GM19468 (cell line): ENCODE data around the gene DOCK2.
A peak's percentile ranks its signal among the peaks of the same experiment; 100 is the strongest.
"Not testable (repeated sequence)": the region's sequence is repeated elsewhere in the genome, so short reads cannot be mapped to it uniquely, and the experiment has no call there.

Source experiments
- ATAC-seq: cut with Tn5 transposase; IDR thresholded peaks from one replicate; pipeline ENCODE4 v1.9.1; 2021; ENCODE audit warnings: mild to moderate bottlenecking, moderate library complexity, moderate number of reproducible peaks; ENCODE audit not compliant: unreplicated experiment; ENCODE audit errors: extremely low read depth

Gene DOCK2

GRCh38 chr5:169805937-169806700 lies 169.0 kb downstream of the DOCK2 start:
- ATAC-seq = peak; percentile 19

- no peak for ATAC-seq
Measured at GRCh38 chr5:169808118-169808581, 171.1 kb downstream of the DOCK2 start.

- not testable (repeated sequence) for ATAC-seq
Measured at GRCh38 chr5:169808880-169809279, 171.8 kb downstream of the DOCK2 start.

GRCh38 chr5:169809281-169809680 lies 172.2 kb downstream of the DOCK2 start:
- ATAC-seq = no peak

GRCh38 chr5:169810524-169810923 lies 173.4 kb downstream of the DOCK2 start:
- ATAC-seq = no peak

- ATAC-seq = no peak
Measured at GRCh38 chr5:169811023-169811422, 173.9 kb downstream of the DOCK2 start.

GRCh38 chr5:169811680-169812079 lies 174.6 kb downstream of the DOCK2 start:
- ATAC-seq = no peak

GRCh38 chr5:169812786-169813185 lies 175.7 kb downstream of the DOCK2 start:
- ATAC-seq = no peak

GRCh38 chr5:169814045-169814444 lies 177.0 kb downstream of the DOCK2 start:
- no peak for ATAC-seq

GRCh38 chr5:169814522-169814921 lies 177.4 kb downstream of the DOCK2 start:
- ATAC-seq = no peak

- ATAC-seq = no peak
Measured at GRCh38 chr5:169817031-169817430, 180.0 kb downstream of the DOCK2 start.

- ATAC-seq = no peak
Measured at GRCh38 chr5:169826618-169827017, 189.5 kb downstream of the DOCK2 start.

- no peak for ATAC-seq
Measured at GRCh38 chr5:169827769-169828168, 190.7 kb downstream of the DOCK2 start.

- ATAC-seq = no peak
Measured at GRCh38 chr5:169828385-169828784, 191.3 kb downstream of the DOCK2 start.

GRCh38 chr5:169831331-169831730 lies 194.3 kb downstream of the DOCK2 start:
- no peak for ATAC-seq

GRCh38 chr5:169832304-169832703 lies 195.2 kb downstream of the DOCK2 start:
- no peak for ATAC-seq

- no peak for ATAC-seq
Measured at GRCh38 chr5:169832845-169833244, 195.8 kb downstream of the DOCK2 start.

- not testable (repeated sequence) for ATAC-seq
Measured at GRCh38 chr5:169833681-169834292, 196.7 kb downstream of the DOCK2 start.

- ATAC-seq = not testable (repeated sequence)
Measured at GRCh38 chr5:169834540-169834939, 197.5 kb downstream of the DOCK2 start.

- no peak for ATAC-seq
Measured at GRCh38 chr5:169836835-169837536, 199.9 kb downstream of the DOCK2 start.

GRCh38 chr5:169837686-169838085 lies 200.6 kb downstream of the DOCK2 start:
- ATAC-seq = no peak
